Activated T-helper 1 cell treated with anti-CD3 and anti-CD28 coated beads, Interleukin-12 subunit alpha, Interleukin-12 subunit beta, Interleukin-2, Interleukin-4 antibody, amounts not matched to agents 30 ng/mL and 10 ng/mL and 1 ng/mL, durations not matched to agents 14 hours and 24 hours and 36 hours (primary cell): ENCODE data around the gene FOXA3. TPM values are rescaled to one million over a fixed set of nuclear protein-coding genes. Genes with fewer than 3 reads are reported as not detected.
"Not testable (repeated sequence)": the region's sequence is repeated elsewhere in the genome, so short reads cannot be mapped to it uniquely, and the experiment has no call there.

Experiments
- DNase-seq: peaks from one replicate; pipeline ENCODE4 v3.0.0; 2021; ENCODE audit warnings: low spot score
- H3K27ac Mint-ChIP-seq: one replicate; pipeline ENCODE4 v1.8.0; 2021; ENCODE audit warnings: mild to moderate bottlenecking, mixed read lengths
- H3K27me3 Mint-ChIP-seq: one replicate; pipeline ENCODE4 v1.8.0; 2022; ENCODE audit warnings: mild to moderate bottlenecking, moderate library complexity, mixed read lengths; ENCODE audit not compliant: insufficient read depth
- H3K36me3 Mint-ChIP-seq: one replicate; pipeline ENCODE4 v1.8.0; 2021; ENCODE audit warnings: low read depth, mixed read lengths
- H3K4me1 Mint-ChIP-seq: one replicate; pipeline ENCODE4 v1.8.0; 2021; ENCODE audit warnings: low read depth, mixed read lengths
- H3K4me3 Mint-ChIP-seq: one replicate; pipeline ENCODE4 v1.8.0; 2021; ENCODE audit warnings: mild to moderate bottlenecking, moderate library complexity, mixed read lengths
- H3K9me3 Mint-ChIP-seq: one replicate; pipeline ENCODE4 v1.8.0; 2021; ENCODE audit warnings: mixed read lengths
- intact Hi-C: fragments of 100-400 bp; cut with micrococcal nuclease; formaldehyde crosslinking; loops from one replicate; pipeline ENCODE4 v1.15.1; 2024
- total RNA-seq: library from RNA; stranded (reverse); gene quantifications from 2 replicates; pipeline ENCODE4 v1.2.3, GENCODE V29; 2022

The FOXA3 gene
- total RNA-seq, 1 donor from 2014 or later = 0.34 TPM

DNA sequence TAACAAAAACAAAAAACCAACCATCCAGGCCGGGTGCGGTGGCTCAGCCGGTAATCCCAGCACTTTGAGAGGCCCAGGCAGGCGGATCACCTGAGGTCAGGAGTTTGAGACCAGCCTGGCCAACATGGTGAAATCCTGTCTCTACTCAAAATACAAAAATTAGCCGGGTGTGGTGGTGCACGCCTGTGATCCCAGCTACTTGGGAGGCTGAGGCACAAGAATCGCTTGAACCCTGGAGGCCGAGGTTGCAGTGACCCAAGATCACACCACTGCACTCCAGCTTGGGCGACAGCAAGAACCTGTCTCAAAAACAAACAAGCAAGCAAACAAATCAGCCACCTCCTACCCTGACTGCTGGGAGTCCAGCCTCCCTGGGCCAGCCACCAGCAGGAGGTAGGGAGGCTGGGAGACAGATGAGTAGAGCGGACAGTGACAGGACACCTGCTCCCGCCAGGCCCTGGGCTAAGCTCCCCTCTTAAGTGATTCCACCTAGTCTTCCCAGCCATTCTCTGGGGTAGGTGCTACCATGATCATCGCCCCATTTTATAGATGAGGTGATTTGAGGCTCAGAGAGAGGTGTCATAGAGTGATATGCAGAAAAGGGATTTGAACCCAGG is 32.0 kb downstream of the FOXA3 start:
- intact Hi-C loops, H3K9me3 Mint-ChIP-seq, H3K36me3 Mint-ChIP-seq, H3K4me3 Mint-ChIP-seq, H3K27me3 Mint-ChIP-seq, H3K27ac Mint-ChIP-seq, DNase-seq: not testable (repeated sequence)
- H3K4me1 Mint-ChIP-seq = peaks cover 11% of the 10 kb centered on the region

DNA sequence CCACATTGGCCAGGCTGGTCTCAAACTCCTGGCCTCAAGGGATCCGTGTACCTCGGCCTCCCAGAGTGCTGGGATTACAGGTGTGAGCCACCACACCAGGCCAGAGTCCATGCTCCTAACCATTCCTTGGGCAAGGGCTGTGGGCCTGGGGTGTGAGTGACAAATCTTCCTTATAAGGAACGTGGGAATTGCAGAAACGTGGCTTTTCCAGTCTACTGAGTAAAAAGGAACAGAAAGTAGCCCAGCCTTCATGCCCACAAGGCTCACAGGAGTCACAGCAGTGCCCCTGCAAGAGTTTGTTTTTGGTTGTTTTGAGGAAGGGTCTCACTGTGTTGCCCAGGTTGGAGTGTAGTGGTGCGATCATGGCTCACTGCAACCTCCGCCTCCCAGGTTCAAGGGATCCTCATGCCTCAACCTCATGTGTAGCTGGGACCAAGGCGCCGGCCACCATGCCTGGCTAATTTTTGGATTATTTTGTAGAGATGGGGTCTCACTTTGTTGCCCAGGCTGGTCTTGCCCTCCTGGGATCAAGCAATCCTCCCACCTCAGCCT is 33.2 kb downstream of the FOXA3 start:
- H3K27ac Mint-ChIP-seq = no peak overlapping the region
- H3K4me1 Mint-ChIP-seq = peaks cover 16% of the 10 kb centered on the region
- H3K36me3 Mint-ChIP-seq = peaks cover 9% of the 10 kb centered on the region
- H3K27me3 Mint-ChIP-seq = no peaks in the 10 kb centered on the region
- no peaks in the 10 kb centered on the region for H3K9me3 Mint-ChIP-seq
- no peak for DNase-seq
- no peak overlapping the region for H3K4me3 Mint-ChIP-seq
- intact Hi-C loops = no loop called here

DNA sequence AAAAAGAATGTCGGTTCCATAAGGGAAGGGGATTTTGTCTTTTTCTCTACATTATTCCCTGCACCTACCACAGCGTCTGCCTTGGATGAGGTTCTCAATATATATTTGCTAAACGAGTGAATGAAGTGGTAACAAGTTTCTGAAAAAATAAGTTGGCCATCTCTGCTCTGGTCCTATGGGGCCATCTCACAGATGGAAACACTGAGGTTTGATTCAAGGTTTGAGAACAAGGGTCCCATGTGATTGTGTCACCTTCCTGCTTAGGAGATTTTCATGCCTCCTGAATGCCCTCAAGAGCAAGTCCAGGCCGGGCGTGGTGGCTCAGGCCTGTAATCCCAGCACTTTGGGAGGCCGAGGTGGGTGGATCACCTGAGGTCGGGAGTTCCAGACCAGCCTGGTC is 35.1 kb downstream of the FOXA3 start:
- H3K4me1 Mint-ChIP-seq = peaks cover 16% of the 10 kb centered on the region
- peaks cover 9% of the 10 kb centered on the region for H3K36me3 Mint-ChIP-seq
- H3K27ac Mint-ChIP-seq = no peak overlapping the region
- intact Hi-C loops = no loop called here
- H3K9me3 Mint-ChIP-seq = no peaks in the 10 kb centered on the region
- no peaks in the 10 kb centered on the region for H3K27me3 Mint-ChIP-seq
- DNase-seq = no peak
- no peak overlapping the region for H3K4me3 Mint-ChIP-seq

DNA sequence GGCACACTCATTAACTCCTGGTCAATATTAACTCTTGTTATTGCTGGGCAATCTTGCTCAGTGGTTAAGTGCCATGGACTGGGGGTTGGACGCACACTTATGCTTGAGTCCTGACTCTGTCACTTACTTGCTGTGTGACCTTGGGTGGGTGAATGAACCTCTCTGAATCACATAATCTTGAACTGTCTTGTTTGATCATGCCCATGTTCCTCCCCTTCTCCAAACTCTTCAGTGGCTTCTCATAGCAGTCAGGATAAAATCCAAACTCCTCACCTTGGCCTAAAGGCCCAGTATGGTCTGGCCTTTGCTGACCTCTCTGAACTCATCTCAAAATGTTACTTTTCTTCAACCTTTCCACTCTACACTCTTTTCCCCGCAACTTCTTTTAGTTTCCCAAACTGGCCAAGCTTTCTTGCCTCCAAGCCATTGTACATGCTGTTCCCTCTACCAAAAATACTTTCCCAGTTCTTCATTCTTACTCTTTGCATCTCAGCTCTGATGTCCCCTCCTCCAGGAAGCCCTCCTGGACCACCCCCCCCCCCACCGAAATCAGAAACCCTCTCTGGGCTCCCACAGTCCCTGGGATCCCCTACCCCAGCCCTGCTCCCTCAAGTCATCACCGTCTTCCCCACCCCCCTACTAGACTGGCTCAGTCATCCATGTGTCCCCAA is 35.9 kb downstream of the FOXA3 start:
- peaks cover 9% of the 10 kb centered on the region for H3K36me3 Mint-ChIP-seq
- intact Hi-C loops = loop anchor here (5.0 kb wide), 2 partner anchors 117 to 723 kb away; partner anchors contain the start of genes BLOC1S3 and TRAPPC6A
- no peaks in the 10 kb centered on the region for H3K27me3 Mint-ChIP-seq
- H3K4me3 Mint-ChIP-seq = peak overlapping the region; percentile 12
- DNase-seq = no peak
- H3K9me3 Mint-ChIP-seq = no peaks in the 10 kb centered on the region
- peaks cover 16% of the 10 kb centered on the region for H3K4me1 Mint-ChIP-seq
- H3K27ac Mint-ChIP-seq = no peak overlapping the region

DNA sequence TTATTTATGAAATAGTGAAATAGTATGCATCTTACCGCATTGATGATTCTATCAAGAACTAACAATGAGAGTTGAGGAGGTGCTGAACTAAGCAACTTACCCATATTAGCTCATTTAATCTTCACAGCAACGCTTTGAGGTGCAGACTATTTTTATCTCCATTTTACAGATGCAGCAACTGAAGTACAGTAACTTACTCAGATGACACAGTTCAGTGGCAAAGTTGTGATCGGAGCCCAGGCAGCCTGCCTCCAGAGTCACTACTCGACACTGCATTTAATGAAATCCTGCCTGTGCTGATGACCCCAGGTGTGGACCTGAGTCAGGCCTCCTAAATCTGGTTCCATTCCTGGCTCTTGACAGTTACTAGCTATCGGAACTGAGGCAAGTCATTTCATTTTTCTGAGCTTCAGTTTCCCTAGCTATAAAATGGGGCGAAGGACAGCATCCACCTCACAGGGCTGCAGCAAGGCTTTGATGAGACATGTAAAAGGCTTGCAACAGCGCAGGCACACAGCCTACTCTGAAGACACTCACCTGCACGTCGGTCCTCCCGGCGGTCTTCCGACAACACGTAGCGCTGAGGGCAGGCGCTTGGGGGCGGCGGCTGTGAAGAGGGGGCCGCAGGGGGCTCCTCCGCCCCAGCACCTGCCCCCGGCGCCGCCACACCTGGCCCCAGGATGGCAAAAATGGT is 36.8 kb downstream of the FOXA3 start:
- H3K4me3 Mint-ChIP-seq = peak overlapping the region; percentile 61
- no peak for DNase-seq
- H3K9me3 Mint-ChIP-seq = no peaks in the 10 kb centered on the region
- intact Hi-C loops = loop anchor here (5.0 kb wide), 2 partner anchors 116 to 724 kb away; partner anchors contain the start of genes BLOC1S3 and TRAPPC6A
- no peak overlapping the region for H3K27ac Mint-ChIP-seq
- H3K4me1 Mint-ChIP-seq = peaks cover 16% of the 10 kb centered on the region
- H3K36me3 Mint-ChIP-seq = peaks cover 9% of the 10 kb centered on the region
- peaks cover 1% of the 10 kb centered on the region for H3K27me3 Mint-ChIP-seq

DNA sequence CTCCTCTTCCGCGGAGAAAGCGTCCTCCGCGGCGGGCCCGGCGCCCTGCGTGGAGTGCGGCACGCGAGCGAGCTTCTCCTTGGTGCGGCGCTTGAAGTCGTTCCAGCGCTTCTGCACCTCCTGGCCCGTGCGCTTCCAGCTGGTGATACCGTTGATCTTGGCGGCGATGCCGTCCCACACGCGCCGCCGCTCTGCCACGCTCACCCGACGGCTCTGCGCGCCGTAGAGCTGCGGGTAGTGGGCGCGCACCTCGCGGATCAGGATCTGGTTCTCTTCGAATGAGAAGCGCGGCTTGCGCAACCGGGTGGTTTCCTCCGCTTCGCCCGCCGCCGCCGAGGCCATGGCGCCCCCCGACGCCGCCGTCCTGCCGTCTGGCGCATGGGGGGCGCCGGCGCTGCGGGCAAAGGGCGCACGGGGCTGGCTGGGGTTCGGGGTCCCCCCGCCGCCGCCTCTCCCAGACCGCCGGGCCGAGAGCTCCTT is 37.3 kb downstream of the FOXA3 start:
- Mint-ChIP-seq H3K9me3 (no peaks in the 10 kb centered on the region), H3K27ac (no peak overlapping the region), H3K36me3 (peaks cover 9% of the 10 kb centered on the region), H3K4me3 (no peak overlapping the region), H3K27me3 (peaks cover 1% of the 10 kb centered on the region), H3K4me1 (peaks cover 16% of the 10 kb centered on the region)
- intact Hi-C loops = loop anchor here (5.0 kb wide), 2 partner anchors 116 to 724 kb away; partner anchors contain the start of genes BLOC1S3 and TRAPPC6A
- DNase-seq = no peak

DNA sequence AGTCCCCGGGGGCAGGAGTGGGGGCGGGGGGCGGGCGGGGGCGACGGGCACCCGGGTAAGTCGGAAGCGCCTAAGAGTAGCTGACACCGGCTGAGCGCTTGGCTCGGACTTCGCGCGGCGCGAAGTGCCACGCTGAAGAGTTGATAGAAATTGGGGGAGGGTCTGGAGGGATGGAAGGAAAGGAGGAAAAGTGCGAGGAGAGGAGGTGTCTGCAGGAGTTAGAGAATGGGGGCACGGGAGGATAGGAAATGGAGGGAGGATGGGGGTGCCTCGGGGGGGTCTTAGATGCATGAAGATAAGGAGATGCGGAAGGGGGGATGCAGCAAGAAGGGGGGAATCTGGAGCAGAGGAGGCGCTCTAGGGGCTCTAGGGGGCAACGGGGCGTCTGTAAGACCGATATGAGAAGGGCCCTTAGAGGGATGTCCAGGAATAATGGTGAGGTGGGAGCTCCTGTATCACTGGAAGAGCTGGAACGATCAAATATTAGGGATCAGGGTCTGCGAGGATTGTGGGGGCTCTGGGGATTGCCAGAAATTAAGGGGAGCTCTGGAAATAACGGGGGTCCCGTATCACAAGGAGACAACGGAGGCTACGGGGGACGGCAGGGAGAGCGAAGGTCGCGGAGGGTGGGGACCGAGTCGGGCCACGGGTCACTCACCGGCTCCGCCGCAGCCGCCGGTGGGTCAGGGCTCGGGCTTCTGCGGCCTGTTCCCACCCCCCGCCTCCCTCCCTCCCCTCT is 38.0 kb downstream of the FOXA3 start, which contains the start of gene MYPOP:
TSS of gene MYPOP (minus strand) at position 702 of the 739 bp plus-strand sequence. CDS start 840 bp downstream, outside the sequence.
- peak within 1 kb of the TSS; percentile 92 for H3K27ac Mint-ChIP-seq
- peak within 1 kb of the TSS; percentile 88 for H3K4me3 Mint-ChIP-seq
- peaks cover 1% of the 10 kb centered on the region for H3K27me3 Mint-ChIP-seq
- H3K36me3 Mint-ChIP-seq = peaks cover 9% of the 10 kb centered on the region
- no peak for DNase-seq
- H3K4me1 Mint-ChIP-seq = peaks cover 16% of the 10 kb centered on the region
- intact Hi-C loops = loop anchor here (1.0 to 5.0 kb wide), 8 partner anchors 16 to 725 kb away; partner anchors contain the start of genes BLOC1S3, CCDC61, IRF2BP1 and SIX5
- H3K9me3 Mint-ChIP-seq = no peaks in the 10 kb centered on the region

DNA sequence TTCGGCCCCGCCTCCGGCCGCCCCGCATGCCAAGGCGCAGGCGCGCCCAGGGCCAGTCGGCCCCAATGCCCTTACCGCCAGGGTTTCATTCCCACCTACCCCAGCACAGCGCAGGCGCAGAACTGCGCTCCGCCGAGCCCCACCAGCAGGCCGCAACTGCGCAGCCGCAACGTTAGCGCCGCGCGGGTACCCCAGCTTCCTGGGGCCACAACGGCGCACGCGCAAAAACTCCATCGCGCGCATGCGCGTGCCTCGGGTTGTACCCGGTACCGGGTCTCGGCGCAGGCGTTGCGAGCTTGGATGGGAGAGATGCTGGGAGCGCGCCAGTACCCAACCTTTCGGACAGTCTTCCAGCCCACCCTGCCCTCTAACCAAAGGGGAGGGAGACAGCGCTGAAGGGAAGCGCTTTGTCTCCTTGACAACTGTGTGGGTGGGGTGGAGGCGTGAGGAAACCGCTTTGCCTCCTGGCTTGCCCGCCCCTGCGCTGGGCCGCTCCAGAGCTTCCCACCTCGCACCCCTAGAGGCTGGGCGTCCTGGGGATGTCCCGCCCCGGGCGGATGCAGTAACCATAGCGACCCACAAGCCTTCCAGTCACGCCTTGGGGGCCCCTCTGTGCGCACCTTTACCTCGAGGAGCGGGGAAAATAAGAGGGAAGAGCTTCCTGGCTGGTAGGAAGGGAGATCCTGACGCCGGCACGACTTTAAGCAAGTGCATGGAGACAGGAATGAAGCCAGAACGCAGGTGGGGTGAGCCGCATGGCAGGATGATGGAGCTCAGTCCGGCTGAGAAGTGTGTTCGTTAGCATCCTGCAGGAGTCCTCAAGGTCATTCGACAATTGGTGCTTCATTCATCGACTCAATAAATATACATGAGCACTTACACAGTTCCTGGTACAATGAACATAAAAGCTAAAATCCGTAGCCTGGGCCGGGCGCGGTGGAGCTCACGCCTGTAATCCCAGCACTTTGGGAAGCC is 38.8 kb downstream of the FOXA3 start:
- Mint-ChIP-seq H3K27ac (peak overlapping the region; percentile 80), H3K4me1 (peaks cover 16% of the 10 kb centered on the region), H3K27me3 (peaks cover 1% of the 10 kb centered on the region), H3K9me3 (no peaks in the 10 kb centered on the region), H3K36me3 (peaks cover 9% of the 10 kb centered on the region), H3K4me3 (peak overlapping the region; percentile 88)
- DNase-seq = peak; percentile 100
- intact Hi-C loops = loop anchor here (1.0 to 5.0 kb wide), 8 partner anchors 17 to 726 kb away; partner anchors contain the start of genes BLOC1S3, CCDC61, IRF2BP1 and SIX5

DNA sequence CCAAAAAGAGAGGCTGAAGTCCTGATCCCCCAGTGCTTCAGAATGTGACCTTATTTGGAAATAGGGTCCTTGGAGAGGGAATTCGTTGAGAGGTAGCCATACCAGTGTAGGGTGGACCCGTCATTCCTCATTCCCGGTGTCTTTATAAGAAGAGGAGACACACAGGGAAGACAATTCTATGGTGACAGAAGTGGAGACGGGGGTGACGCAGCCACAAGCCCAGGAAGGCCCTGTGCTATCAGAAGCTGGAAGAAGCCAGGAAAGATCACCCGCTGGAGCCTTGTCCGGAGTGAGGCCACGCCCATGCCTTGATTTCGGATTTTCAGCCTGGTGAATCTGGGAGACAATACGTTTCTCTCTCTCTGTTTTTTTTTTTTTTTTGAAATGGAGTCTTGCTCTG is 40.9 kb downstream of the FOXA3 start:
- Mint-ChIP-seq H3K36me3 (peaks cover 2% of the 10 kb centered on the region), H3K4me1 (peaks cover 18% of the 10 kb centered on the region), H3K27ac (no peak overlapping the region), H3K9me3 (no peaks in the 10 kb centered on the region), H3K4me3 (no peak overlapping the region), H3K27me3 (peaks cover 1% of the 10 kb centered on the region)
- no peak for DNase-seq
- intact Hi-C loops = no loop called here

DNA sequence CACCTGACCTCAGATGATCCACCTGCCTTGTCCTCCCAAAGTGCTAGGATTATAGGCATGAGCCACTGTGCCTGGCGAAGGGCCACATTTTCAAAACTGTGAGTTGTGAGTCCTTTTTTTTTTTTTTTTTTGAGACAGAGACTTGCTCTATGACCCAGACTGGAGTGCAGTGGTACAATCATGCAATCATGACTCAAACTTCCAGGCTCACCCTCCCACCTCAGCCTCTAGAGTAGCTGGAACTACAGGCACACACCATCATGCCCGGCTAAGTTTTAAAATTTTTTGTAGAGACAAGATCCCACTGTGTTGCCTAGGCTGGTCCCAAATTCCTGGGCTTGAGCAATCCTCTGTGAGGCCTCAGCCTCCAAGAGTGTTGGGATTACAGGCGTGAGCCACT is 42.1 kb downstream of the FOXA3 start:
- no peak for DNase-seq
- Mint-ChIP-seq H3K36me3 (no peaks in the 10 kb centered on the region), H3K27me3 (peaks cover 2% of the 10 kb centered on the region), H3K9me3 (no peaks in the 10 kb centered on the region), H3K27ac (no peak overlapping the region), H3K4me3 (no peak overlapping the region), H3K4me1 (peaks cover 9% of the 10 kb centered on the region)
- intact Hi-C loops = no loop called here

DNA sequence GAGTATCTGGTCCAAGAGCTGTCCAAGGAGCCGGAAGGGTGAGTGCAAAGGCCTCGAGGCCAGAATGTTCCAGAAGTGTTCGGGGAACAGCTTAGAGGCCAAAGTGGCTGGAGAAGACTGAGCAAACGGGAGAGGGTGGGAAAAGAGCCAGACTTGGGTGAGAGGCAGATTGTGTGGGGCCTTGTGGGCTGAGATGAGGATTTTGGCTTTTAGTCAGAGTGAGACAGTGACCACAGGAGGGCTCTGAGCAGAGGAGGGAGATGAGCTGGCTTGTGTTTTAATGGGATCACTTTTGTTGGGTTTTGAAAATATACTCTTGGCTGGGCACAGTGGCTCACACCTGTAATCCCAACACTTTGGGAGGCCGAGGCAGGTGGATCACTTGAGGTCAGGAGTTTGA is 44.8 kb downstream of the FOXA3 start:
- intact Hi-C loops = no loop called here
- peaks cover 4% of the 10 kb centered on the region for H3K4me1 Mint-ChIP-seq
- no peaks in the 10 kb centered on the region for H3K36me3 Mint-ChIP-seq

More for the DNA sequence above, 44.8 kb downstream of the FOXA3 start:
- DNase-seq = no peak
- Mint-ChIP-seq H3K27me3 (peaks cover 12% of the 10 kb centered on the region), H3K4me3 (no peak overlapping the region), H3K9me3 (no peaks in the 10 kb centered on the region), H3K27ac (no peak overlapping the region)
